Heart right ventricle (tissue), 16 donors: ENCODE measurements around the gene PGBD5. TPM values are rescaled to one million over a fixed set of nuclear protein-coding genes. Genes with fewer than 3 reads are reported as not detected.
A peak's percentile ranks its signal among the peaks of the same experiment; 100 is the strongest.

Source experiments
- ATAC-seq, 8 donors: fragments of 200-7000 bp; cut with Tn5 transposase; one replicate each; pipeline ENCODE4 v1.9.1; 2020; ENCODE audit warnings: mild to moderate bottlenecking in 8 of 8, moderate library complexity in 8 of 8, moderate number of reproducible peaks in 1 of 8
- DNase-seq, 2 donors: peaks; one replicate each; pipeline ENCODE4 v3.0.0-alpha.2; 2020
- H3K27ac ChIP-seq, 10 donors: fragments of 200-600 bp; sonication (generic) in 2 of 10; one replicate each; pipeline versions ENCODE4 v1.5.0 to v1.8.0; 2020 to 2022; ENCODE audit warnings: mild to moderate bottlenecking in 3 of 10
- H3K27me3 ChIP-seq, 7 donors: fragments of 200-600 bp; one replicate each; pipeline ENCODE4 v1.8.0; 2021 to 2022; ENCODE audit warnings: mild to moderate bottlenecking in 2 of 7
- H3K36me3 ChIP-seq, 9 donors: fragments of 200-600 bp; sonication (generic) in 1 of 9; one replicate each; pipeline versions ENCODE4 v1.5.0 to v1.8.0; 2020 to 2022; ENCODE audit warnings: mild to moderate bottlenecking in 2 of 9
- H3K4me1 ChIP-seq, 9 donors: fragments of 200-600 bp; sonication (generic) in 1 of 9; one replicate each; pipeline versions ENCODE4 v1.5.0 to v1.8.0; 2020 to 2022; ENCODE audit warnings: mild to moderate bottlenecking in 4 of 9
- H3K4me3 ChIP-seq, 10 donors: fragments of 200-600 bp; sonication (generic) in 2 of 10; one replicate each; pipeline versions ENCODE4 v1.5.0 to v1.8.0; 2020 to 2022; ENCODE audit warnings: mild to moderate bottlenecking in 7 of 10, moderate library complexity in 2 of 10
- H3K9me3 ChIP-seq, 11 donors: fragments of 200-600 bp in 10 of 11; sonication (generic) in 2 of 11; one replicate each; pipeline versions ENCODE4 v1.5.0 to v1.8.0; 2013 to 2022; ENCODE audit warnings: mild to moderate bottlenecking in 2 of 11, control low read depth in 1 of 11, moderate library complexity in 1 of 11
- CTCF ChIP-seq, 9 donors: fragments of 200-600 bp; sonication (generic) in 2 of 9; IDR thresholded peaks; one replicate each; pipeline versions ENCODE4 v1.5.0 to v1.8.0; 2021 to 2022; ENCODE audit warnings: antibody characterized with exemption in 9 of 9, mild to moderate bottlenecking in 5 of 9, moderate library complexity in 1 of 9
- WGBS, 2 donors: extraction: QIAGEN DNeasy Blood & Tissue Kit; methylation state at CpG; one replicate each; pipeline ENCODE4 v1.1.7; 2013; ENCODE audit warnings: inconsistent platforms in 1 of 2; 5-methylcytosine and 5-hydroxymethylcytosine counted together
- intact Hi-C, 10 donors: fragments of 100-400 bp; cut with DNase I; formaldehyde crosslinking; loops; one replicate each; pipeline versions ENCODE4 v1.11.1 to v1.14.2; 2022
- polyA plus RNA-seq, 2 donors: library from polyadenylated mRNA; stranded (reverse); fragments of 200-250 nt; gene quantifications; one replicate each; pipeline ENCODE4 v1.2.3, GENCODE V29; 2013
- total RNA-seq, 10 donors: library from RNA; stranded (reverse); fragmentation: NEBNext Ultra II Directional in 3 of 10; extraction: Animal tissue kit (Norgen Biotek cat#: 25700) in 3 of 10; gene quantifications; one replicate each; pipeline versions ENCODE4 v1.2.1 to v1.2.4, GENCODE V29; 2021 to 2023
- donor health status: Arrhythmogenic right ventricular cardiomyopathy.
- donor health status: ischemic (EF 13 %, LVEDD 7.1; RV severe dilation, severe dysfunction).
- donor health status: healthy with polysubstance abuse.
- donor health status: DM: no; HTN: yes; CAD: no.
- donor health status: DM: no; HTN: no; CAD: no.
- donor health status: ischemic (EF 25% LVEDD 6.9; RV normal size, moderate dysfunction).
- donor health status: ischemic (EF 25% LVEDD 5.7; RV mildly dilated, moderate dysfunction).
- donor health status: healthy.
- donor health status: DM: yes; HTN: yes; CAD: no.
- donor health status: Ischemic cardiomyopathy.
- donor health status: ischemic (EF 35%, LVEDD 5.7; RV mildly dilated, moderate dysfunction).
- donor health status: nonischemic (EF 11% LVEDD 7.7; RV severe dilation, severe dysfunction).
- donor health status: DM: yes; HTN: yes; CAD: no.
- donor health status: PGD.
- donor health status: ischemic (EF 29% LVEDD 5.4; RV normal size, mild dysfunction).
- donor health status: nonischemic (EF 23%, LVEDD 6.1; RV moderate dilation, normal function).

Gene PGBD5
- total and polyA plus RNA-seq, 12 donors: 0.52 to 11.4 (median 7.9) TPM

GRCh38 chr1:230425252-230426091 is 660 bp downstream of the PGBD5 start:
- WGBS, 2 donors: 0 to 1% methylated on average over 73 to 103 of the region's 108 CpGs
- peak in 1 of 8 donors; percentile 28 for ATAC-seq
- intact Hi-C loops: no loop called here

DNA sequence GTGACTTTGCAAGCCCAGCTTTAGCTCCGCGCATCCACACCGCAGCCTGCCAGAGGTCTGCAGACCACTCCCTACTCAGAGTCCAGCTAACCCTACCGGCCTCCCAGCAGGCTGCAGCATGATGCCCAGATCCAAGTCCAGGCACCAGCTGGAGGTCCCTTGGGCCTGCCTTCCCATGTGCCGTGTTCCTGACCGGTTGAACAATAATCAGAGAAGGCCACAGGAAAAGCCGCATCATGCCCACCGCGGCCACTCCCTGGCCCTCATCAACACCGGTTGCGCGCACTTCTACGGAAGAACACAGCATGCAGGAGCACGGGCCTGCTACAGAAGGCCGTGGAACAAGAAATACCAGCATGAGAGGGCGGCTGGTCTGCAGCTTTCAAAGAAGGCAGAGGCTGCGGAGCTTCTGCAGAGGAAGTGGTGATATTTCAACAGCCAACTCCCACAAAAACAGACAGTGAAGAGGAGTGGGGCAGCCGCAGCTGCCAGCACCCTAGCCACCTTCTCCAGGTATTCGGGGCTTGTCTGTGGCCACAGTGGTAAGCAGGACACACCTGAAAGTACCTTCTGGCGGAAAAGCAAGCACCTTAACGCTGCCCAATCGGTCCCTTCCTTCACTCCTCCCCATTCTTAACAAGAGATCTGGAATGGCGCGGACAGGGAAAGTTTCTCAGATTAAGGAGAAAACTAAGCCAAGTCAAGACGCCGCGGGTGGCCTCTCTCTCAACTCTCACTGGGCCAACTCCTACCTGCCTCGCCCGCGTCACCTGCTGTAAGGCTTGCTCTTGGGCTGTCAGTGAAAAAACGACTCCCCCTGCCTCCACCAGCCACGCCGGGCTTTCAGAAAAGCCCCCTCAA is 1.5 kb downstream of the PGBD5 start:
- Histone ChIP-seq H3K36me3 (no peaks in the 10 kb centered on the region), H3K4me3 (peak overlapping the region; percentile 21 to 55 (median 48)), H3K9me3 (peaks cover 0 to 4% (median 0%) of the 10 kb centered on the region in 11 donors), H3K27ac (no peak overlapping the region), H3K4me1 (peaks cover 4 to 25% (median 12%) of the 10 kb centered on the region in 9 donors), H3K27me3 (peaks cover 0 to 84% (median 54%) of the 10 kb centered on the region in 7 donors)
- 12 to 14% methylated on average over 33 of the region's 33 CpGs for WGBS, 2 donors
- no peak for ATAC-seq
- intact Hi-C loops: no loop called here
- DNase-seq: no peak
- TF ChIP-seq CTCF (IDR thresholded peaks at IDR 0.05): no peak

More at GRCh38 chr1:230425252-230426091, 660 bp downstream of the PGBD5 start:
- Histone ChIP-seq H3K36me3 (no peaks in the 10 kb centered on the region), H3K9me3 (no peaks in the 10 kb centered on the region), H3K27ac (no peak overlapping the region), H3K4me3 (peak overlapping the region; percentile 21 to 58 (median 48)), H3K27me3 (peaks cover 0 to 75% (median 52%) of the 10 kb centered on the region in 7 donors), H3K4me1 (peaks cover 4 to 28% (median 14%) of the 10 kb centered on the region in 9 donors)
- TF ChIP-seq CTCF (IDR thresholded peaks at IDR 0.05): no peak
- no peak for DNase-seq

DNA sequence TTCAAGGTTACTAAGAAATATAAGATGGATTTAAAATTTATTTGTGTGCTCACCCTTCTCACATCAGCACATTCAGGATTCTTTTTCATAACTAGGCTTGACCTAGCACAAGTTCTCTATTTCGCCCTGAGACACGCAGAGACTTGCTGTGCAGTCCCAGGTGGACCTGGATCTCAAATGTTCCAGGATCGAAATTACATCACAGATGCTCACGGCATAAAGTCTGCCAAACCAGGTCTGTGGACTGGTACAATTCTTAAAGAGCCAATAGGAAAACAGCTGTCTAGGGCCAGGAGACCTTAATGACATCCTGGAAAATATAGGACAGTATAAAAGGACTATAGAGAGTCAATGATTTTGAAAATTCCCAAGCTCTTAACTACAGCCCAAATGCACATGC is 2.2 kb downstream of the PGBD5 start:
- no peak for TF ChIP-seq CTCF (IDR thresholded peaks at IDR 0.05)
- Histone ChIP-seq H3K4me1 (peaks cover 4 to 19% (median 9%) of the 10 kb centered on the region in 9 donors), H3K9me3 (peaks cover 0 to 4% (median 0%) of the 10 kb centered on the region in 11 donors), H3K27ac (no peak overlapping the region), H3K27me3 (peaks cover 0 to 90% (median 54%) of the 10 kb centered on the region in 7 donors), H3K4me3 (no peak overlapping the region), H3K36me3 (no peaks in the 10 kb centered on the region)
- ATAC-seq (no peak), DNase-seq (no peak)
- intact Hi-C loops: no loop called here
- WGBS, 2 donors: 78 to 82% methylated on average over 4 of the region's 4 CpGs

- no peak for DNase-seq
- peaks cover 0 to 4% (median 0%) of the 10 kb centered on the region in 11 donors for H3K9me3 ChIP-seq
- H3K27ac ChIP-seq: no peak overlapping the region
- ATAC-seq: no peak
- peaks cover 0 to 91% (median 58%) of the 10 kb centered on the region in 7 donors for H3K27me3 ChIP-seq
- H3K4me1 ChIP-seq: peaks cover 4 to 17% (median 9%) of the 10 kb centered on the region in 9 donors
- intact Hi-C loops: no loop called here
- H3K36me3 ChIP-seq: no peaks in the 10 kb centered on the region
- no peak overlapping the region for H3K4me3 ChIP-seq
- WGBS, 2 donors: 64 to 76% methylated on average over 5 of the region's 5 CpGs
- TF ChIP-seq CTCF (IDR thresholded peaks at IDR 0.05): no peak
Observed at GRCh38 chr1:230423261-230423660, 2.9 kb downstream of the PGBD5 start.
